Measurements from ENCODE around the gene PANX1.

- TF ChIP-seq CTCF (IDR thresholded peaks at IDR 0.05) (no peak), POLR2A (IDR thresholded peaks at IDR 0.05) (no peak)
Observed at GRCh38 chr11:94106716-94107115, 21.9 kb upstream of the PANX1 start.

Data from adrenal gland (tissue), 5 donors.